C4-2B (cell line): ENCODE data around the gene LIN7A.

ENCODE experiments used
- H3K27ac ChIP-seq: fragments of 450-650 bp; 2 replicates; pipeline ENCODE4 v1.5.1; 2017
- ZFX ChIP-seq: fragments of 450-650 bp; IDR thresholded peaks from 2 replicates; pipeline ENCODE4 v1.6.1; 2017
- TF ChIP-seq, protein P1 (sequence below): fragments of 450-650 bp; conservative IDR thresholded peaks from 2 replicates; pipeline ENCODE4 v1.5.1; 2017; ENCODE audit warnings: mild to moderate bottlenecking

The LIN7A gene

DNA sequence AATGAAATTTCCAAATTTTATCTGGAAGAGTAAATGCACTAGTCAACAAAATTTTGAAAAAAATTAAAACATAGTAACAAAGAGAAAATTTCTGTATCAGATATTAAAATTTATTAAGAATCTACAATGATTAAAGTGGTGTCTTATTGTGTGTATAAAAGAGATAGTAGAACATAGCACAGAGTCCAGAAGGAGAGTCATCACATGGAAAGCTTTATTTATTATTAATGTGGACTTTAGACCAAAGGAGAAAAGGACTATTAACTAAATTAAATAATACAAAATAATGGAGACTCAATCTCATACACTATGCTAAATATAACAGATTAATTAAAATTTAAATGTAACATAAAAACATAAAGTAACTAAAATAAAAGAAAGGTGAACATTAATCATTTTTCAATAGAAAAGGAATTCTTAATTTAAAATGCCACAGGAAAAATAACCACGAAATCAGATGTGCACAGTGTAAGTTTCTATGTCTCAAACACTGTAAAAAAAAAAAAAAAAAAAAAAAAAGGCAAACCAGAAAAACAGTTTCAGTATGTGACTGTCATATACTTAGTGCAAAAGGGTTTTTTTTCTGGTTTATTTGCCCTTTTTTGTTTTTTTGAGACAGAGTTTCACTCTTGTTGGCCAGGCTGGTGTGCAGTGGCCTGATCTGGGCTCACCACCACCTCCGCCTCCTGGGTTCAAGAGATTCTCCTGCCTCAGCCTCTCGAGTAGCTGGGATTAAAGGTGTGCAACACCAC, 125.6 kb downstream of the LIN7A start:
- no peak overlapping the region for H3K27ac ChIP-seq

DNA sequence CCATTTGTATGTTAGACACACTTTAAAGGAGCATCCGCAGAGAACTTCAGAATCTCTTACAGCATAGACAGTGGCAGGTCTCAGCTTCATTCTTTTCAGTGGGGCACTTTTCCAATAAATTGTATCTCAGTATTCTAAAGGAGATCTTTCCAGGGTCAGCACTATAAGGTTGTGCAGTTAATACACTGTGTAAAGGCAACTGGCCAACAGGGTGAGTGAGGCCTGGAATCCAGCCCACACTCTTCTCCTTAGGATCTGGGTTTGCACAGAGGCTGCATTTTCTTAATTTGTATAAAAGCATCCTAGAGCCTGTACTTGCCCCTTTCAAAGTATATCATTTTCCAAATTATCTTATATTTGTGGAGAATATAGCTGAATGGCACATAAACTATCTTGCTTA, 126.9 kb downstream of the LIN7A start:
- TF ChIP-seq ZFX, result no peak
- TF ChIP-seq, protein P1, sequence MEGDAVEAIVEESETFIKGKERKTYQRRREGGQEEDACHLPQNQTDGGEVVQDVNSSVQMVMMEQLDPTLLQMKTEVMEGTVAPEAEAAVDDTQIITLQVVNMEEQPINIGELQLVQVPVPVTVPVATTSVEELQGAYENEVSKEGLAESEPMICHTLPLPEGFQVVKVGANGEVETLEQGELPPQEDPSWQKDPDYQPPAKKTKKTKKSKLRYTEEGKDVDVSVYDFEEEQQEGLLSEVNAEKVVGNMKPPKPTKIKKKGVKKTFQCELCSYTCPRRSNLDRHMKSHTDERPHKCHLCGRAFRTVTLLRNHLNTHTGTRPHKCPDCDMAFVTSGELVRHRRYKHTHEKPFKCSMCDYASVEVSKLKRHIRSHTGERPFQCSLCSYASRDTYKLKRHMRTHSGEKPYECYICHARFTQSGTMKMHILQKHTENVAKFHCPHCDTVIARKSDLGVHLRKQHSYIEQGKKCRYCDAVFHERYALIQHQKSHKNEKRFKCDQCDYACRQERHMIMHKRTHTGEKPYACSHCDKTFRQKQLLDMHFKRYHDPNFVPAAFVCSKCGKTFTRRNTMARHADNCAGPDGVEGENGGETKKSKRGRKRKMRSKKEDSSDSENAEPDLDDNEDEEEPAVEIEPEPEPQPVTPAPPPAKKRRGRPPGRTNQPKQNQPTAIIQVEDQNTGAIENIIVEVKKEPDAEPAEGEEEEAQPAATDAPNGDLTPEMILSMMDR, result no peak

More for the DNA sequence above, 125.6 kb downstream of the LIN7A start:
- no peak for TF ChIP-seq ZFX
- TF ChIP-seq, protein P1, result no peak

DNA sequence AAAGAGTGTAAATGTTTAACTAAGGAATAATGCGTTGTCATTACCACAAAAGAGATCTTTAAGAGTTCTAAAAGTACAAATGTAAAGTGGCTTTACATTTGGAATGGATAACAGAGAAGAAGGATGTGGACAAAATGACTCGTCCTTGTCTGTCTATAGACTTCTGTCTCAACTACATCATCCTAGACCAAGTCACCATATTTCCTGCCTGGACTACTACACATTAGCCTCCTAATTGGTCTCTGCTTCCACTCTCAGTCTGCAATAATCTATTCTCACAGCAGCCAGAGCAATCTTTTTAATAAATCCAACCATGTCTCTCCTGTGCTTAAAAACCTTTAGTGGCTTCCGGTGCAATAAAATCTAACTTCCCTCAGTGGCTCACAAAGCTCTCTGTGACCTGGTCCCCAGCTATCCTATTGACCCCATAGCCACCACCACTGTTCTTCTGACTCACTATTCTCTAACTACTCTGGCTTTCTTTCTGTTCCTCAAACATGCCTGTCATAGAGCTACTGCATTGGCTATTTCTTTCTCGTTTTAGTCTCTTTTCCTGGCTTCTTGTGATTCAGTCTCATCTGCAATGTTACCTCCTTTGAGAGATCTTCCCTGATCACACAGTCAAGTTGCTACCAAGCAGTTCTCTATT, 130.0 kb downstream of the LIN7A start:
- TF ChIP-seq, protein P1, result no peak
- TF ChIP-seq ZFX, result no peak
- H3K27ac ChIP-seq, result no peak overlapping the region

More for the DNA sequence above, 126.9 kb downstream of the LIN7A start:
- no peak overlapping the region for H3K27ac ChIP-seq

DNA sequence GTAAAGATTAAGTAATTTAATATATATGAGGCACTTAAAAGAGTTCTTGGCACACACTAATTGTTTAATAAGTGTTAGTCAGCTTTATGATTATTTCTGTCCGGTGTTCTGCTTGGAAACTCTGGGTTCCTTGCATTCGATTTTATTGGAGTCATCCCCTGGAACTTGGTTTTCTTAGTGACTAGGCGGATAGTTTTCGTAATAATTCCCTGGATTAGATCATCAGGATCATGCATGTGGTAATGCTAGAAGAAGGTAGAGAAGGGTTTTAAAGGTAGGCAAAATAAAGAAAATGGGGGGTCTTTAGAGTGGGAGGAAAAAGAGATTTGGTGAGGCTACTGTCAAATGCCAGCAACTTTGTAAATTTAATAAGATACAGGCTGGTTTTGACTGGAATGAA, 132.6 kb downstream of the LIN7A start:
- H3K27ac ChIP-seq, result no peak overlapping the region
- TF ChIP-seq, protein P1, result no peak
- TF ChIP-seq ZFX, result no peak

DNA sequence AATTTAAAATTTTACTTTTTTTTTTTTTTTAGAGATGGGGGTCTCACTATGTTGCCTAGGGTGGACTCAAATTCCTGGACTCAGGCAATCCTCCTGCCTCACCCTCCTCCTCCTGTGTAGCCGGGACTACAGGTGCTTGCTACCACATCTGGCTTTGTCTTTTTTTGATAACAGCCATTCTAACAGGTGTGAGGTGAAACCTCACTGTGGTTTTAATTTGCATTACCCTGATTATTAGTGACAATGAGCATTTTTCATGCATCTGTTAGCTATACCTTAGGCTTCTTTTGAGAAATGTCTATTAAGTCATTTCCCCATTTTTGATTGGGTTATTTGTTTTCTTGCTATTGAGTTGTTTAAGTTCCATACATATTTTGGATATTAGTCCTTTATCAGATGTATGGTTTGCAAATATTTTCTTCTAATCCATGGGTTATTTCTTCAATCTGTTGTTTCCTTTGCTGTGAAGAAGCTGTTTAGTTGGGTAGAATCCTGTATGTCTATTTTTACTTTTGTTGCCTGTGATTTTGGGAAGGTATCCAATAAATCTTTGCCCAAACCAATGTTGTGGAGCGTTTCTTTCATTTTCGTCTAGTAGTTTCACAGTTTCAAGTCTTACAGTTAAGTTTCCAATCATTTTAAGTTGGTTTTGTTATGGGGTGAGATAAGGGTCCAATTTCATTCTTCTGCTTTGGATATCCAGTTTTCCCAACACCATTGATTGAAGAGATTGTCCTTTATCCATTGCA, 134.9 kb downstream of the LIN7A start:
- H3K27ac ChIP-seq, result no peak overlapping the region
- TF ChIP-seq, protein P1, result no peak
- no peak for TF ChIP-seq ZFX

DNA sequence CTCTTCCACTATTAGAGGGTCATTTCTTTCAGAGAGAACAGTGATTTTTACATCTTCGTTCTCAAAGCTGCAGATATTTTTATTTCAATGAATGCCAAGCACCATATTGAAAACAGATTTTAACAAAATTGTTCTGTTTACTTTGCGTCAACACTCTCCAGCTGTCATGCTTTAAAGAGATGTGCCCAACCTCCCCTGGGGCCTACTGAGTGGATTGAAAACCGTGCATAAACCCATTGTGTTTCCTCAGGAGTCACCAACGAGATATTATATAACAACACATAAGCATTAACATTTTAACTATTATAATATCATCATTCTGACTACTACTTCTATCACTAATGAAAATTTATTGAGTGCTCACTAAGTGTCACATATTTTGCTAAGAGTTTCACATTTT, 139.5 kb downstream of the LIN7A start:
- TF ChIP-seq ZFX, result no peak
- TF ChIP-seq, protein P1, result no peak
- no peak overlapping the region for H3K27ac ChIP-seq

DNA sequence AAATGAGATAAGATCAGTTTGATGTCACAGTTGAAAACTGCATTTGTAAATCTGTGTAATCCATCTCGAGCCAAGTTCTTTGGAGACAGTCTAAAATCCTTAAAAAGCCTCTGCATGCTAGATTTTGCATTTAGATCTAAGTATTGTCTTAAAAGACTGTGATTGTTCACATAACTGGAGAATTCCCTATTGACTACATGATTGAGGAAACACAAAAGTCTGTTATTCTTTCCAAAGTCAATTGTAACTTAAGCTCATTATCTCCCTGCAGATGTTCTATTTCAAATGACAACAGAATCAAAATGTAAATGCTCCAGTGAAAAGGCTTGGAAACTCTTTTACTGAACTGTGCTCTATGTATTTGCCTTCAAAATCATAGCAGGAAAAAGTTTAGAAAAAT, 143.2 kb downstream of the LIN7A start:
- TF ChIP-seq, protein P1, result no peak
- no peak for TF ChIP-seq ZFX
- H3K27ac ChIP-seq, result no peak overlapping the region
